Measurements from ENCODE around the gene PAQR9. TPM values are rescaled to one million over a fixed set of nuclear protein-coding genes. Genes with fewer than 3 reads are reported as not detected.
A peak's percentile ranks its signal among the peaks of the same experiment; 100 is the strongest.

The PAQR9 gene
- total RNA-seq, 2 donors from 2014 or later, result 0.26 to 0.33 TPM

GRCh38 chr3:142968319-142969025 lies 5.0 kb upstream of the PAQR9 start:
- no peak for DNase-seq
- Histone ChIP-seq H3K4me3 (no peak overlapping the region), H3K27me3 (no peaks in the 10 kb centered on the region), H3K36me3 (replicated peaks in 1 of 2; ENCODE audit: insufficient read depth in 1 of 2, low read depth in 2 of 2) (no peaks in the 10 kb centered on the region), H3K4me1 (peaks cover 9% of the 10 kb centered on the region), H3K27ac (no peak overlapping the region), H3K9me3 (no peaks in the 10 kb centered on the region)
- no peak for TF ChIP-seq CTCF (IDR thresholded peaks at IDR 0.05)
- no peak for TF ChIP-seq POLR2A (IDR thresholded peaks at IDR 0.05)
- WGBS, 2 donors, result 74 to 75% methylated on average over 4 of the region's 4 CpGs
- ATAC-seq, result no peak
- intact Hi-C loops (cut with DNase I), result no loop called here

GRCh38 chr3:142966808-142967207 lies 3.3 kb upstream of the PAQR9 start:
- Histone ChIP-seq H3K4me3 (no peak overlapping the region), H3K36me3 (replicated peaks in 1 of 2; ENCODE audit: insufficient read depth in 1 of 2, low read depth in 2 of 2) (no peaks in the 10 kb centered on the region), H3K27me3 (peaks cover 0 to 5% of the 10 kb centered on the region in 2 donors), H3K4me1 (peaks cover 13% of the 10 kb centered on the region), H3K27ac (no peak overlapping the region), H3K9me3 (no peaks in the 10 kb centered on the region)
- ATAC-seq (no peak), DNase-seq (no peak)
- TF ChIP-seq CTCF (IDR thresholded peaks at IDR 0.05) (no peak), POLR2A (IDR thresholded peaks at IDR 0.05) (no peak)
- intact Hi-C loops (cut with DNase I), result no loop called here
- WGBS, 2 donors, result 83 to 95% methylated on average over 2 of the region's 2 CpGs

- no peak for TF ChIP-seq POLR2A (IDR thresholded peaks at IDR 0.05)
- TF ChIP-seq CTCF (IDR thresholded peaks at IDR 0.05), result no peak
These were observed 2.1 kb upstream of the PAQR9 start for GRCh38 chr3:142965581-142965980.

GRCh38 chr3:142963234-142963515 lies 299 bp downstream of the PAQR9 start:
- peak in 1 of 7 experiments; percentile 1 for TF ChIP-seq CTCF (IDR thresholded peaks at IDR 0.05)
- no peak for TF ChIP-seq POLR2A (IDR thresholded peaks at IDR 0.05)
- no peak overlapping the region for H3K4me3 ChIP-seq
- H3K27me3 ChIP-seq, result peaks cover 0 to 5% of the 10 kb centered on the region in 2 donors
- intact Hi-C loops (cut with DNase I), result no loop called here
- H3K27ac ChIP-seq, result no peak overlapping the region
- WGBS, 2 donors, result 0% methylated on average over 10 to 34 of the region's 35 CpGs
- no peaks in the 10 kb centered on the region for H3K9me3 ChIP-seq
- no peak for DNase-seq
- no peaks in the 10 kb centered on the region for H3K36me3 ChIP-seq (replicated peaks in 1 of 2; ENCODE audit: insufficient read depth in 1 of 2, low read depth in 2 of 2)
- ATAC-seq, result no peak
- H3K4me1 ChIP-seq, result peaks cover 13% of the 10 kb centered on the region

More at GRCh38 chr3:142965581-142965980, 2.1 kb upstream of the PAQR9 start:
- H3K27me3 ChIP-seq, result peaks cover 0 to 5% of the 10 kb centered on the region in 2 donors
- no peaks in the 10 kb centered on the region for H3K9me3 ChIP-seq
- peaks cover 13% of the 10 kb centered on the region for H3K4me1 ChIP-seq
- H3K4me3 ChIP-seq, result no peak overlapping the region
- no peak for ATAC-seq
- 61 to 64% methylated on average over 3 of the region's 3 CpGs for WGBS, 2 donors
- no peak for DNase-seq
- no peak overlapping the region for H3K27ac ChIP-seq
- intact Hi-C loops (cut with DNase I), result no loop called here
- H3K36me3 ChIP-seq (replicated peaks in 1 of 2; ENCODE audit: insufficient read depth in 1 of 2, low read depth in 2 of 2), result no peaks in the 10 kb centered on the region
